OCI-LY1 (cell line): ENCODE measurements around the gene CHMP2A.

Experiments used
- H2AFZ ChIP-seq: fragments of 200-600 bp; sonication (generic), shearing (Covaris generic); 2 replicates; pipeline ENCODE4 v1.6.0; 2014; ENCODE audit warnings: antibody characterized with exemption, mild to moderate bottlenecking, low read length
- H3F3A ChIP-seq: fragments of 200-600 bp; sonication (generic), shearing (Covaris generic); 2 replicates; pipeline ENCODE4 v1.6.0; 2014; ENCODE audit warnings: mild to moderate bottlenecking, antibody characterized with exemption, low read length, moderate library complexity; ENCODE audit not compliant: insufficient read depth
- H3K27ac ChIP-seq: fragments of 200-600 bp; sonication (generic); 2 replicates; pipeline ENCODE4 v1.5.1; 2014; ENCODE audit warnings: low read length, mixed run types, mild to moderate bottlenecking, low read depth; ENCODE audit not compliant: poor library complexity, severe bottlenecking
- H3K27me3 ChIP-seq: fragments of 200-600 bp; sonication (generic); 2 replicates; pipeline ENCODE4 v1.6.0; 2014; ENCODE audit warnings: antibody characterized with exemption, mild to moderate bottlenecking, low read length, moderate library complexity; ENCODE audit not compliant: insufficient read depth
- H3K36me3 ChIP-seq: fragments of 200-600 bp; sonication (generic); 2 replicates; pipeline ENCODE4 v1.6.1; 2014; ENCODE audit warnings: mild to moderate bottlenecking, antibody characterized with exemption, low read length, moderate library complexity, mixed read lengths; ENCODE audit not compliant: insufficient read depth
- H3K4me1 ChIP-seq: fragments of 200-600 bp; sonication (generic); 2 replicates; pipeline ENCODE4 v1.5.1; 2014; ENCODE audit warnings: mild to moderate bottlenecking, low read length, moderate library complexity; ENCODE audit not compliant: insufficient read depth, severe bottlenecking
- H3K4me2 ChIP-seq: fragments of 200-600 bp; sonication (generic), shearing (Covaris generic); 2 replicates; pipeline ENCODE4 v1.6.1; 2014; ENCODE audit warnings: low read length
- H3K4me3 ChIP-seq: fragments of 200-600 bp; sonication (generic); 2 replicates; pipeline ENCODE4 v1.5.1; 2014; ENCODE audit warnings: low read length, low read depth, mild to moderate bottlenecking, mixed read lengths; ENCODE audit not compliant: poor library complexity, severe bottlenecking
- H3K79me2 ChIP-seq: fragments of 200-600 bp; shearing (Covaris generic); 2 replicates; pipeline ENCODE4 v1.6.1; 2016; ENCODE audit warnings: mixed run types, low read length, mixed read lengths; ENCODE audit not compliant: insufficient read depth
- H3K9ac ChIP-seq: fragments of 200-600 bp; sonication (generic), shearing (Covaris generic); 2 replicates; pipeline ENCODE4 v1.6.1; 2014; ENCODE audit warnings: mild to moderate bottlenecking, low read length, mixed read lengths
- H3K9me2 ChIP-seq: fragments of 200-600 bp; sonication (generic), shearing (Covaris generic); 2 replicates; pipeline ENCODE4 v1.6.1; 2014; ENCODE audit warnings: low read depth, mild to moderate bottlenecking, low read length, mixed read lengths
- H3K9me3 ChIP-seq: fragments of 200-600 bp; shearing (Covaris generic); 2 replicates; pipeline ENCODE4 v1.6.1; 2014; ENCODE audit warnings: low read length, mixed read lengths
- H4K20me1 ChIP-seq: fragments of 200-600 bp; sonication (generic), shearing (Covaris generic); 2 replicates; pipeline ENCODE4 v1.6.0; 2016; ENCODE audit warnings: mild to moderate bottlenecking, low read length; ENCODE audit not compliant: insufficient read depth
- EZH2 ChIP-seq: fragments of 200-600 bp; sonication (generic), shearing (Covaris generic); IDR thresholded peaks from 2 replicates; pipeline ENCODE4 v1.8.0; 2017; ENCODE audit warnings: borderline replicate concordance, mixed run types, mild to moderate bottlenecking, antibody characterized with exemption, low read length, moderate library complexity, mixed read lengths
- TF ChIP-seq, protein P1 (sequence below): fragments of 200-600 bp; sonication (generic), shearing (Covaris generic); IDR thresholded peaks from 2 replicates; pipeline ENCODE4 v1.5.1; 2017; ENCODE audit warnings: mild to moderate bottlenecking, antibody characterized with exemption, low read length, moderate library complexity, mixed read lengths

The CHMP2A gene

DNA sequence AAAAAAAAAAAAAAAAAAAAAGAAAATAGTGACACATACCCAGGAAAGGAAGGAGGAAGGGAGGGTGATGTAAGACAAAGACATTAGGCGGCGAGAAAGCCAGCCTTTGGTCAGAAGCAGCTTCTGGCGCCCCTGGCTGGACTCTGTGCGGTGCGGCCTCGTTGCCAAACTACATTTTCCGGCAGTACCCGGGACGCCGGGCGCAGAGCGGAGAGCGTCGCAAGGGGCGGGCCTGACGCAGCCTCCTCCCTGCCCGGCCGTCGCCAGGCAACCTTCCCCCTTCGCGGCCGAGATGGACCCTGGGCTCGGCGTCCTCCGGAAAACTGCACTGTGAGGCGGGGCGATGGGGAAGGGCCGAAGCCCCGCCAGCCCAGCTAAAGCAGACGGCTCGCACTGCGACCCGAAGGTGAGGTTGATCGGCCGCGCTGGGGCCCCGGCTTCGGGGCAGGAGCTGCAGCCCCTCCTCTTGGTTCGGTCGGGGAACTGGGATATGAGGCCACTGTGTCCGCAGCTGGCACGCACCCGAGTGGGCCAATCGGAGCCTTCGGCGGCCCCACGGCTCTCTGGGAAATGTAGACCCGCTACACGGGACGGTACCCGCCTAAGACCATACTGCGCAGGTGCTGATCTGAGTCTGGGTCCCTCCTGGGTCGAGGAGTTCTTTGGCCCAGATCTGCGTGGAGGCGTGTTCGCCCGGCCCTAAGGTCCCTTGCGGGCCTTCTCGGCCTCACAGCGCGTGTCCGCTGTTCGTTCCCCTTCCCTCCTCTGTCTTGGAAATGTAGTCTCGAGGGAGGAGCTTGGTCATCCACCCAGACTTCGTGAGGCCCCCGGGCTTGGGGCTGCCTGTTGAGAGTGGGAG is 20.5 kb upstream of the CHMP2A start:
- Histone ChIP-seq H3K79me2 (no peaks in the 10 kb centered on the region), H3F3A (peaks cover 9% of the 10 kb centered on the region; the same call in 1 of the 2 replicates), H3K27ac (peak overlapping the region; percentile 50), H3K36me3 (peaks cover 9% of the 10 kb centered on the region; the same call in 1 of the 2 replicates), H3K4me3 (peak overlapping the region; percentile 65), H3K27me3 (no peaks in the 10 kb centered on the region), H3K9me3 (no peaks in the 10 kb centered on the region), H3K4me2 (peak overlapping the region; percentile 86), H3K9me2 (no peaks in the 10 kb centered on the region), H2AFZ (no peak overlapping the region), H3K4me1 (peaks cover 41% of the 10 kb centered on the region), H3K9ac (peak overlapping the region; percentile 61), H4K20me1 (no peaks in the 10 kb centered on the region)
- TF ChIP-seq, protein P1, sequence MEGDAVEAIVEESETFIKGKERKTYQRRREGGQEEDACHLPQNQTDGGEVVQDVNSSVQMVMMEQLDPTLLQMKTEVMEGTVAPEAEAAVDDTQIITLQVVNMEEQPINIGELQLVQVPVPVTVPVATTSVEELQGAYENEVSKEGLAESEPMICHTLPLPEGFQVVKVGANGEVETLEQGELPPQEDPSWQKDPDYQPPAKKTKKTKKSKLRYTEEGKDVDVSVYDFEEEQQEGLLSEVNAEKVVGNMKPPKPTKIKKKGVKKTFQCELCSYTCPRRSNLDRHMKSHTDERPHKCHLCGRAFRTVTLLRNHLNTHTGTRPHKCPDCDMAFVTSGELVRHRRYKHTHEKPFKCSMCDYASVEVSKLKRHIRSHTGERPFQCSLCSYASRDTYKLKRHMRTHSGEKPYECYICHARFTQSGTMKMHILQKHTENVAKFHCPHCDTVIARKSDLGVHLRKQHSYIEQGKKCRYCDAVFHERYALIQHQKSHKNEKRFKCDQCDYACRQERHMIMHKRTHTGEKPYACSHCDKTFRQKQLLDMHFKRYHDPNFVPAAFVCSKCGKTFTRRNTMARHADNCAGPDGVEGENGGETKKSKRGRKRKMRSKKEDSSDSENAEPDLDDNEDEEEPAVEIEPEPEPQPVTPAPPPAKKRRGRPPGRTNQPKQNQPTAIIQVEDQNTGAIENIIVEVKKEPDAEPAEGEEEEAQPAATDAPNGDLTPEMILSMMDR = no peak
- no peak for TF ChIP-seq EZH2

DNA sequence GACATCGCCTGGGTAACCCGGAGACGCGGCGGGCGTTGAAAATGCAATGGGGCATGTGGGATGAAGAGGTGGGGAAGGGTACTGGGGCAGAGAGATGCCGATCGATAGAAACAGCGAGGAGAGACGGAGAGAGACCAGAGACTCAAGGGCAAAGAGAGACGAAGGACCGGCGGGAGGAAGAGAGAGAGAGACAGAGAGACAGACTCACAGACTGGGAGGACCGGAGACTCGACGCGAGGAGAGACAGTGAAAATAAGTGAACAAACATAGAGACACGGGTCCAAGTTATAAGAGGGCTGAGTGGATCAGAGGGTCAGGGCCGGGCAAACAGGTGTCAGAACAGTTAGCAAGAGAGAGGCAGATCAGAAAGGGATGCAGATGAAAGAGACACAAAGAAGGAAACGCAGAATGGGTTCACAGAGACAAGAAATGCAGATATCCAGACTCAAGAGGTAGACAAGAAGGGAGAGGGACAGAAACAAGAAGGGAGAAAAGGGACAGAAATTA is 18.8 kb upstream of the CHMP2A start:
- Histone ChIP-seq H3K9me2 (no peaks in the 10 kb centered on the region), H3K9me3 (no peaks in the 10 kb centered on the region), H3K4me3 (peak overlapping the region; percentile 65), H3K9ac (peak overlapping the region; percentile 61), H3K27ac (peak overlapping the region; percentile 90), H3F3A (peaks cover 5% of the 10 kb centered on the region; the same call in 1 of the 2 replicates), H3K4me1 (peaks cover 38% of the 10 kb centered on the region), H3K79me2 (no peaks in the 10 kb centered on the region), H3K4me2 (peak overlapping the region; percentile 86), H3K27me3 (no peaks in the 10 kb centered on the region), H4K20me1 (no peaks in the 10 kb centered on the region), H3K36me3 (peaks cover 17% of the 10 kb centered on the region; the same call in 1 of the 2 replicates), H2AFZ (no peak overlapping the region)
- TF ChIP-seq EZH2 = no peak
- TF ChIP-seq, protein P1 = no peak

DNA sequence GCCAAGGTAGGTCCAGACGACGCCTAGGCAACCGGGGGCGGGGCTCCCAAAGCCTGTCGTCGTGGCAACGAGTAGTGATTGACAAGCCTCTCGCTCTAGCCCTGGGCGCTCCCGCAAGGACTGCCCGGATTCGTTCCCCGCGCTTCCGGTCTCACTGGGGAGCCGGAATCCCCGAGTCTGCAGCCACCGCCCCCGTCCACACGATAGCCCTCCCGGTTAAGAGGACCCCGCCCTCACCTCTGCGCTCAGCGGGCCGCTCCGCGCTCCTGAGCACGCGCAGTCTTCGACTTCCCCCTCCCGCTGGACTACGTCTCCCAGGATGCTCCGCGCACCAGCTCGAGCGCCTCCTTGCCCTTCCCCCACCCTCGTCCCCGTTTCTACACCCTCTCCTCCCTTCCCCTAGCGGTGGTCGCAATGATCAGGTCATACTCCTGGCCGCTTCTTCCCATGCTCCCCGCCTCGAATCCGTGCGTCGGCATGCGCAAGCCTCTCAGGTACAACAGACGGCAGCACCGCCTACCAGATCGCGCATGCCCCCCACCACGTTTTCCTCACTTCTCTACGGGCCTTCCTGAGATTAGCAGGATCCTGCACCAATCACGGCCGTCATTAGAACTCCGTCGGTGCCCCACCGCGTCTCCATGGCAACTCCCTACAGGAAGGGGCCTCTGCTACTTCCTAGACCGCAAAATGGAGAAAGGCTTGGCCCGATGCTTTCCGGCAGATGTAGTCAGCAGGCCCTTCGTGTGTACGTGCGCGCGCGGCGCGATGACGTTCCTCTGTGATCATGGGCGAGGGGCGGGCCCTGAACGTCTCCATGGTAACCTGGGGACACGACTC is 18.1 kb upstream of the CHMP2A start, which contains the start of gene MZF1:
Gene MZF1, minus strand, starts transcription at position 518 of the 840 bp plus-strand sequence. CDS start 1,946 bp downstream, outside the sequence.
- H3K9me3 ChIP-seq = no peaks in the 10 kb centered on the region
- no peak for TF ChIP-seq EZH2
- TF ChIP-seq, protein P1 = no peak; the same call in 1 of the 2 replicates
- H3K4me2 ChIP-seq = peak within 1 kb of the TSS; percentile 86
- H3K79me2 ChIP-seq = no peaks in the 10 kb centered on the region
- H3K9ac ChIP-seq = peak within 1 kb of the TSS; percentile 76
- H3K4me1 ChIP-seq = peaks cover 31% of the 10 kb centered on the region
- peak within 1 kb of the TSS; percentile 90 for H3K27ac ChIP-seq
- peaks cover 5% of the 10 kb centered on the region; the same call in 1 of the 2 replicates for H3F3A ChIP-seq
- no peaks in the 10 kb centered on the region for H3K9me2 ChIP-seq
- peak within 1 kb of the TSS; percentile 65 for H3K4me3 ChIP-seq
- H3K27me3 ChIP-seq = no peaks in the 10 kb centered on the region
- no peaks in the 10 kb centered on the region for H4K20me1 ChIP-seq
- H2AFZ ChIP-seq = no peak within 1 kb of the TSS
- peaks cover 17% of the 10 kb centered on the region; the same call in 1 of the 2 replicates for H3K36me3 ChIP-seq
